Common myeloid progenitor, CD34-positive (primary cell): Measurements from ENCODE around the gene EIF1B.

ENCODE experiments used
- CTCF ChIA-PET: fragments of 350-600 bp; sonication (Branson Sonifier 250); formaldehyde crosslinking; loops from one replicate; lab custom pipeline; 2021; ENCODE audit warnings: antibody characterized with exemption; lab: Charles Lee
- POLR2A ChIA-PET: fragments of 350-600 bp; sonication (Branson Sonifier 250); formaldehyde crosslinking; loops from one replicate; lab custom pipeline; 2021; ENCODE audit warnings: antibody characterized with exemption; lab: Charles Lee
- DNase-seq, 3 donors: peaks; one replicate each; pipeline versions ENCODE4 v3.0.0 to v3.0.0-alpha.2; 2013
- H3K27ac ChIP-seq, 2 experiments: 1 replicate in 1 of 2; 2 replicates in 1 of 2; pipeline ENCODE4 v1.7.0; 2013; ENCODE audit warnings: inconsistent platforms in 2 of 2, low read length in 2 of 2, mild to moderate bottlenecking in 2 of 2, low read depth in 1 of 2, moderate library complexity in 1 of 2; ENCODE audit not compliant: severe bottlenecking in 2 of 2, insufficient read depth in 1 of 2, poor library complexity in 1 of 2
- H3K27me3 ChIP-seq, 5 experiments: replicated peaks in 2 of 5; 1 replicate in 3 of 5; 2 replicates in 2 of 5; pipeline versions ENCODE4 v1.6.1 to v1.7.0; 2013; ENCODE audit warnings: low read length in 4 of 5, mild to moderate bottlenecking in 2 of 5, moderate library complexity in 2 of 5, inconsistent platforms in 1 of 5; ENCODE audit not compliant: insufficient read depth in 5 of 5, control insufficient read depth in 4 of 5
- H3K36me3 ChIP-seq, 4 experiments: 1 replicate in 2 of 4; 2 replicates in 2 of 4; pipeline versions ENCODE4 v1.6.1 to v1.7.0; 2013; ENCODE audit warnings: low read length in 3 of 4, control low read depth in 1 of 4, mild to moderate bottlenecking in 1 of 4; ENCODE audit not compliant: control insufficient read depth in 4 of 4, insufficient read depth in 4 of 4
- H3K4me1 ChIP-seq, 4 experiments: 1 replicate in 3 of 4; 2 replicates in 1 of 4; pipeline versions ENCODE4 v1.6.1 to v1.7.1; 2013; ENCODE audit warnings: low read length in 3 of 4, mild to moderate bottlenecking in 3 of 4, control low read depth in 1 of 4, inconsistent platforms in 1 of 4, moderate library complexity in 1 of 4; ENCODE audit not compliant: control insufficient read depth in 4 of 4, insufficient read depth in 4 of 4; ENCODE audit errors: control extremely low read depth in 1 of 4
- H3K4me3 ChIP-seq, 7 experiments: 1 replicate in 4 of 7; 2 replicates in 3 of 7; pipeline versions ENCODE4 v1.5.1 to v1.7.0; 2013; ENCODE audit warnings: mild to moderate bottlenecking in 7 of 7, low read length in 6 of 7, moderate library complexity in 6 of 7, inconsistent platforms in 2 of 7, low read depth in 2 of 7, control low read depth in 1 of 7; ENCODE audit not compliant: insufficient read depth in 4 of 7, control insufficient read depth in 1 of 7; ENCODE audit errors: extremely low read depth in 1 of 7
- H3K9me3 ChIP-seq, 5 experiments: 1 replicate in 4 of 5; 2 replicates in 1 of 5; pipeline versions ENCODE4 v1.6.1 to v1.7.1; 2013; ENCODE audit warnings: low read length in 4 of 5, mild to moderate bottlenecking in 2 of 5, inconsistent platforms in 1 of 5, low read depth in 1 of 5, moderate library complexity in 1 of 5; ENCODE audit not compliant: control insufficient read depth in 4 of 5, insufficient read depth in 2 of 5; ENCODE audit errors: control extremely low read depth in 1 of 5
- WGBS: methylation state at CpG from one replicate; pipeline ENCODE4 v1.1.5; 2013; ENCODE audit not compliant: insufficient coverage; 5-methylcytosine and 5-hydroxymethylcytosine counted together

Gene EIF1B

DNA sequence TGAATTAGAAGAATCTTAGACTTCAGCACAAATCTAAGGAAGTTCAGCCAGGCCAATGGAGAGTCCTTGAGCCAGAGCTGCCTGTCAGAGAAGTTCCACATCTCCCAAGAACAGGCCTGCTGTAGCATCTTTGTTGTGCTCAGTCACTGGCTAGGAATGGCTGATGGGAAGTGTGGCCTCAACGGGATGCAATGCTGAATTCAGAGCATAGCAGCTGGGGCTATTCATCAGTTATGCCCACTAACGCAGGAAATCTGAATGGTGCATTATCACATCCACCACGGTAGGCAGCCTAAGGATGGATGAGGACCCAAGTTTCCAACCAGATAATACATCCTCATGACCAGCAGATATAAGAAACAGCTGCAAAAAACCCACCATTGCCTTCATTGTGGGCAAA, 3.2 kb upstream of the EIF1B start:
- no peak overlapping the region for H3K27ac ChIP-seq
- DNase-seq = no peak
- CTCF ChIA-PET = interaction anchor here (0.9 to 1.8 kb wide), 3 partner anchors 9 to 26 kb away, joined by 3 to 6 read pairs (median 5); no protein-coding TSS in a partner anchor
- peaks cover 0 to 2% (median 0%) of the 10 kb centered on the region in 4 experiments for H3K36me3 ChIP-seq
- peaks cover 6 to 17% (median 12%) of the 10 kb centered on the region in 4 experiments for H3K4me1 ChIP-seq
- WGBS = 100% methylated on average over 1 of the region's 3 CpGs
- H3K9me3 ChIP-seq = no peaks in the 10 kb centered on the region
- H3K4me3 ChIP-seq = no peak overlapping the region
- POLR2A ChIA-PET = no interaction called here
- no peaks in the 10 kb centered on the region for H3K27me3 ChIP-seq

DNA sequence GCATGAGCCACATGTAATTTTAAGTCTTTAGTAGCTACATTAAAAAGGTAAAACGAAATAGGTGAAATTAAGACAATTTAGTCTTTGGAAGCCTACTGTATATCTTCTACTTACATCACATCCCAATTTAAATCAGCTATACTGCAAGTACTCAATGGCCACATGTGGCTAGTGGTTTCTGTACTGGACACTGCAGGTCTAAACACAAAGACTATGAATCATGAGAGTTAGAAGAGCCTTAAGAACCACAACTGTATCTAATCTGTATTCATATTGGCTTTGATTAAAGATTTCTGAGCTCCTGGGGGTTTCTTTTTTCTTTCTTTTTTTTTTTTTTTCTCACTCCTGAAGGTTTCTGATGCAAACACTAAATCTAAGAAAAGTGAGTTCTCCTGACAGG, 2.3 kb upstream of the EIF1B start:
- peaks cover 6 to 17% (median 12%) of the 10 kb centered on the region in 4 experiments for H3K4me1 ChIP-seq
- no peak for DNase-seq
- peaks cover 0 to 10% (median 6%) of the 10 kb centered on the region in 4 experiments for H3K36me3 ChIP-seq
- no CpG with 5 or more reads among the region's 1 CpG for WGBS
- no peaks in the 10 kb centered on the region for H3K27me3 ChIP-seq
- H3K9me3 ChIP-seq = no peaks in the 10 kb centered on the region
- POLR2A ChIA-PET = no interaction called here
- no peak overlapping the region for H3K4me3 ChIP-seq
- CTCF ChIA-PET = interaction anchor here (1.8 to 2.8 kb wide), 3 partner anchors 10 to 115 kb away, joined by 5 to 18 read pairs (median 6); no protein-coding TSS in a partner anchor
- no peak overlapping the region for H3K27ac ChIP-seq

- WGBS = 18% methylated on average over 20 of the region's 20 CpGs
- peak overlapping the region; percentile 96 to 98 for H3K27ac ChIP-seq
- H3K4me3 ChIP-seq = peak overlapping the region; percentile 75 to 100 (median 92)
- ChIA-PET CTCF (interaction anchor here (0.7 to 2.8 kb wide), 12 partner anchors 8 to 122 kb away, joined by 3 to 18 read pairs (median 3); no protein-coding TSS in a partner anchor), POLR2A (interaction anchor here (1.0 to 1.8 kb wide), 3 partner anchors 9 to 498 kb away, joined by 3 to 4 read pairs (median 3); no protein-coding TSS in a partner anchor)
- H3K9me3 ChIP-seq = no peaks in the 10 kb centered on the region
- DNase-seq = no peak
- no peaks in the 10 kb centered on the region for H3K27me3 ChIP-seq
- peaks cover 4 to 25% (median 18%) of the 10 kb centered on the region in 4 experiments for H3K36me3 ChIP-seq
- peaks cover 6 to 17% (median 10%) of the 10 kb centered on the region in 4 experiments for H3K4me1 ChIP-seq
These were observed 636 bp upstream of the EIF1B start for GRCh38 chr3:40308725-40309417.

- DNase-seq = peak; percentile 30 to 66 (median 54)
- POLR2A ChIA-PET = interaction anchor here (1.0 to 1.8 kb wide), 2 partner anchors 10 to 500 kb away, joined by 3 to 4 read pairs; no protein-coding TSS in a partner anchor
- H3K36me3 ChIP-seq = peaks cover 13 to 33% (median 24%) of the 10 kb centered on the region in 4 experiments
- peak overlapping the region; percentile 96 to 98 for H3K27ac ChIP-seq
- WGBS = under 1% methylated on average over 38 of the region's 49 CpGs
- peaks cover 6 to 17% (median 10%) of the 10 kb centered on the region in 4 experiments for H3K4me1 ChIP-seq
- H3K4me3 ChIP-seq = peak overlapping the region; percentile 88 to 100 (median 97)
- CTCF ChIA-PET = interaction anchor here (1.0 to 2.8 kb wide), 3 partner anchors 8 to 118 kb away, joined by 3 to 18 read pairs (median 7); no protein-coding TSS in a partner anchor
- no peaks in the 10 kb centered on the region for H3K9me3 ChIP-seq
- no peaks in the 10 kb centered on the region for H3K27me3 ChIP-seq
These were observed 603 bp downstream of the EIF1B start for GRCh38 chr3:40309925-40310695.

DNA sequence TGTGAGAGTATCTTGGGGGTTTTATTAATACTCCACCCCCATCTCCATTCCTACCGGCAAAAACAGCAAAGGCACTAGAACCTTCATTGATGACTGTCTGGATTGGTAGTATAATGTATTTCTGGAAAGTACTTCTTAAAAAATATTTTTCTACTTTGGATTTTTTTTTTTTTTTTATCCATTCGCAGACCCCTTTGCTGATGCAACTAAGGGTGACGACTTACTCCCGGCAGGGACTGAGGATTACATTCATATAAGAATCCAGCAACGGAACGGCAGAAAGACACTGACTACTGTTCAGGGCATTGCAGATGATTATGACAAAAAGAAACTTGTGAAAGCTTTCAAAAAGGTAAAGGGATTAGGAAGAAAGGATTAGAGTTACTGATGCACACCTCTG, 1.2 kb downstream of the EIF1B start:
- Histone ChIP-seq H3K4me3 (peak overlapping the region in 6 of 7 experiments; percentile 88 to 100 (median 94)), H3K9me3 (no peaks in the 10 kb centered on the region), H3K27ac (peak overlapping the region; percentile 96 to 98), H3K27me3 (no peaks in the 10 kb centered on the region), H3K4me1 (peaks cover 6 to 17% (median 10%) of the 10 kb centered on the region in 4 experiments), H3K36me3 (peaks cover 13 to 33% (median 24%) of the 10 kb centered on the region in 4 experiments)
- peak in 2 of 3 donors; percentile 32 to 50 for DNase-seq
- CTCF ChIA-PET = interaction anchor here (1.3 to 1.7 kb wide), 2 partner anchors 10 to 119 kb away, joined by 4 to 8 read pairs; no protein-coding TSS in a partner anchor
- WGBS = 39% methylated on average over 4 of the region's 6 CpGs
- POLR2A ChIA-PET = interaction anchor here (1.8 kb wide), 1 partner anchor 500 kb away, joined by 4 read pairs; no protein-coding TSS in a partner anchor

DNA sequence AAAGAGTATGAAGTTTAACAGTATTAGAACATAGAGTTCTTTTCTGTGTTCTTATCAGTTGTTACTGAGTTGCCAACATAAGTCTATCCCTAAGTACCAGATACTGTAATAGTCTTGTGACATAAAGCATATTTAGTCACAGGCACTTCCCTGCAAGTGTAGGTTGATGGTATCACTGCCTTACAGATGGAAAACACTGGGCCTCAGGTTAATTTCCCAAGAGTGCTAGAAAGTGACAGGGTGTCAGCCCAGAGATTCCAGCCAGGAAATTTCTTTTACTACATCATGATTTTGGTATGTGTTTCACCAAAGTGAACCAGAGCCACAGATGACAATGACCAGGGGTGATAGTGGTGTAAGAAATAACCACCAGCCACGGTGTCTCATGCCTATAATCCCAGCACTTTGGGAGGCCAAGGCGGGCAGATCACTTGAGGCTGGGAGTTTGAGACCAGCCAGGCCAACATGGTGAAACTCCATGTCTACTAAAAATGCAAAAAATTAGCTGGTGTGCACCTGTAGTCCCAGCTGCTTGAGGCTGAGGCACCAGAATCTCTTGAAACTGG, 3.2 kb downstream of the EIF1B start:
- Histone ChIP-seq H3K9me3 (no peaks in the 10 kb centered on the region), H3K4me1 (peaks cover 6 to 17% (median 10%) of the 10 kb centered on the region in 4 experiments), H3K27ac (no peak overlapping the region), H3K4me3 (no peak overlapping the region), H3K36me3 (peaks cover 13 to 33% (median 24%) of the 10 kb centered on the region in 4 experiments), H3K27me3 (no peaks in the 10 kb centered on the region)
- ChIA-PET CTCF (interaction anchor here (0.8 to 1.7 kb wide), 4 partner anchors 120 to 131 kb away, joined by 3 to 8 read pairs (median 4); no protein-coding TSS in a partner anchor), POLR2A (no interaction called here)
- peak in 1 of 3 donors; percentile 24 for DNase-seq
- WGBS = 100% methylated on average over 1 of the region's 2 CpGs
